GM18858 (cell line): Measurements from ENCODE around the gene HAPLN3.

ENCODE experiments used
- ATAC-seq: cut with Tn5 transposase; IDR thresholded peaks from one replicate; pipeline ENCODE4 v1.9.1; 2021; ENCODE audit not compliant: unreplicated experiment

The HAPLN3 gene

DNA sequence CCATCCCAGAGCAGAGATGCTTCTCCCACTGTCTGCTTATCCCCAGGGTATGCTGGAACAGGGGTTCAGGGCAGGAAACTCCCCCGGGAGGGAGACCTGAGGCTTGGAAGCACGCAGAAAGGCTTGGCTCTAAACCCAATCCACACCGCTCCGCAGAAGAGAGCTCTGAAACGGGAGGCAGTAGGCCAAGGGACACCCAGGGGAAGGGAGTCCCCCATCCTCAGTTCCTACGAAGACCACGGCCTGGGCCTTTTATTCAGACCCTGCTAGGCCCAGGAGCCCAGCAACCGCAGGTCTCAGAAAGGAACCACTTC is 1.8 kb upstream of the HAPLN3 start:
- ATAC-seq, result no peak

DNA sequence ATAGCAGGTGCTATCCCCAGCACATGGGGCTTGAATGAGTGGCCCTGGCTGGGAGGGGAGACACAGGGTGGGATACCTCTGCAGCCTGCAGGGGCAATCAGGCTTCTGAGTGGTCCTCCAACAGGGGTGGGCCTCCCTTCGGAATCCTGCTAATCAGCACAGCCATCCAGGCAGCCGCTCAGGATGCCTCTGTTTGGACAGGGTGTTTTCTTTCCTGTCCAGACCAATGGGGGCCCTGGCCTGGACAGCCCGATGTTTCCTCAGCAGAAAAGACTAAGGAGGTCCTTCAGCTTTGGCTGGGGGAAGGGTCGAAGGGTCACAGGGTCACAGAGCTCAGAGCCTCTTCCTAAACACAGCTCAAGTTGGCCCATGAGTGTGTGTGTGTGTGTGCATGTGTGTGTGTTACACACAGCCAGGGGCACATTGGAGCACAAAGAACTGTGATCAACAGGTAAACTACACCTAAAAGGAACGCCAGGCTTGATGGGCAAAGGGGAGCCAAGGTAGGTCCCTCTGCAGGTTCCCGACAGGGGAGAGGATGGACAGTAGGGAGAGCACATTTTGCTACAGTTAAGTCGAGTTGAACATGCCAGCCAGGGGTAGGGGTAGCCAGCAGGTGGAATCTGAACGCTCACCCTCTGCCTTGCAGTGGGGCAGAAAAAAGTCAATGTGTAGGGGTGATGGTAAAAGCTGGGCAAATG is 1.1 kb upstream of the HAPLN3 start:
- ATAC-seq, result no peak

GRCh38 chr15:88894348-88894818 is 961 bp downstream of the HAPLN3 start:
- no peak for ATAC-seq

- ATAC-seq, result no peak
Observed at GRCh38 chr15:88891540-88892254, 3.6 kb downstream of the HAPLN3 start.

DNA sequence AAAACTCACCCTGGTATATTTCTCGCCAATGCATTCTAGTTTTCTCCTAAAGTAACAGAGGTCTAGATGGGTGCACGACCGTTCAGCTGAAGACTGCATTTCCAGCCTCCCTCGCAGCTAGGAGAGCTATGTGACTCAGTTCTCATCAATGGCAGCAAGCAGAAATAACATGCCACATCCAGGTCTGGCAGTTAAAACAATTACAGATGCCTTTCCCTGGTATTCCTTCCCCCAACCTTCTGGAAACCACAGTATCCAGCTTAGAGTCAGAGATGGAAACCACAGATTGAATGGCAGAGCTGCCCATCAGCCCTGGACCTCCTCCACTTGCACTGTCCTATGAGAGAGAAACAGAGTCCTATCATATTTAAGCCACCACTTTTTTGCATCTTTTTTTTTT is 4.8 kb downstream of the HAPLN3 start:
- ATAC-seq, result no peak

GRCh38 chr15:88888719-88889118 is 6.6 kb downstream of the HAPLN3 start:
- no peak for ATAC-seq

- no peak for ATAC-seq
Observed at GRCh38 chr15:88887068-88887580, 8.2 kb downstream of the HAPLN3 start.

DNA sequence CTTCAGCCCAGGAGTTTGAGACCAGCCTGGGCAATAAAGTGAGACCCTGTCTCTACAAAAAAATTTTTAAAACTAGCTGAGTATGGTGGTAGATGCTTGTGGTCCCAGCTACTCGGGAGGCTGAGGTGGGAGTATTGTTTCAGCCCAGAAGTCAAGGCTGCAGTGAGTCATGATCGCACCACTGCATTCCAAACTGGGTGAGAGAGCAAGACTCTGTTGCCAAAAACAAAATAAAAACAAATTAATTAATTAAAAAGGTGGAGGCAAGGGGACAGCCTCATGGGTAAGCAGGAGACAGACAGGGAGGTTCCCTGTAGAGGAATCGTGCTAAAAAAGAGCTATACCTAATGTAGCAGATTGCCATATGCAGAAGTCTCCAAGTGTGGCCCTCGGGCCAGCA is 12.6 kb downstream of the HAPLN3 start:
- ATAC-seq, result no peak

- no peak for ATAC-seq
Observed at GRCh38 chr15:88881775-88882174, 13.6 kb downstream of the HAPLN3 start.

DNA sequence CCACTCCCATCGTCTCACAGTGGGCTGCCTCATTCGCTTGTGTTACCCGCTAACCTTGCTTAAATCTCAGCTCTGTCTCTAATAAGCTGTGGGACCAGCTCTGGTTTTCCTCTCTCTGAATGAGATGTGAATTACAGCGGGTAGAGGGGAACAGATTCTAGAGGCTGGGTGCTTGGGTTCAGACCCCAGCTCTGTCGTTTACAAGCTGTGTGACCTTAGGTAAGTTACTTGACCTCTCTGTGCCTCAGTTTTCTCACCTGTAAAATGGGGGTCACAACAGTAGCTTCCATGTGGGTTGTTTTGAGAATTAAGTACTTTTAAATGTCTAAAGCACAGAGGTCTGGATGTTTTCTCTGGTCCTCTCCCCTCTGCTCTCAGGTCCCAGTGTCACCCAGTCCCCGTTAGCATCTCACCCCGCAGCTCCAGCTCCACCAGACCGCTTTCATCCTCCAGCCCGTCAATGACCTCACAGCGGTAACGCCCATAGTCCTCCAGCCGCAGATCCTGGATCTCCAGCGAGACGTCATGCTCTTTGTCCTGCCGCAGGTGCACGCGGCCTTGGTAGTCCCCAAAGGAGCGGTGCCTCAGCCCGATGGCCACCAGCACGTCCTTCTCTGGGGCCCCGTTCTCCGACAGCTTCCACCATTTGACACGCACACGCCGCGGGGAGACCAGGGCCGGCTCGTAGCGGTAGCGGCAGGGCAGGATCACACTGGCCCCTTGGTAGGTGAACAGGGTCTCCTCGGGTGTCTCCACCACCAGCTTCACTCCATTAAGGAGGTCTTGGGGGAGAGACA is 14.2 kb downstream of the HAPLN3 start:
- ATAC-seq, result no peak

DNA sequence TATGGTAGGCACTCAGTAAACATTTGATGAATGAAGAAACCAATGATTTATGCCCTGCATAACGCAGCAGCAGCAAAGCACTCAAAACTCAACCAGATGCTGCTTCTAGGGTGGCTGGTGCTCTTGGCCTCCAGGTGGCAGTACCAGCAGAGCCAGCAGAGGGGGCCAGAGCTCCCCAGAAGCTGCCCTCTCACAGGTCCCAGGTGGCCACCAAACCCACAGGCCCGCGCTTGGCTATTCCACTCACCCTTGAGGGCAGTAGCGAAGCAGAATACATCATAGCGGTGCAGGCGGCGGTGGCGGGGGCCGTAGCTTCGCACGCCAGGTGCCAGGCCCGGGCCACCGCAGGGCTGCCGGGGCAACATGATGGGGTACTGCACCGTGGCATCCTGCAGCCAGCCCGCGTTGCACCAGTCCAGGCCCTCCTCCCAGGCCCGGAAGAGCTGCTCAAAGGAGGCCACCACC is 16.6 kb downstream of the HAPLN3 start:
- no peak for ATAC-seq

DNA sequence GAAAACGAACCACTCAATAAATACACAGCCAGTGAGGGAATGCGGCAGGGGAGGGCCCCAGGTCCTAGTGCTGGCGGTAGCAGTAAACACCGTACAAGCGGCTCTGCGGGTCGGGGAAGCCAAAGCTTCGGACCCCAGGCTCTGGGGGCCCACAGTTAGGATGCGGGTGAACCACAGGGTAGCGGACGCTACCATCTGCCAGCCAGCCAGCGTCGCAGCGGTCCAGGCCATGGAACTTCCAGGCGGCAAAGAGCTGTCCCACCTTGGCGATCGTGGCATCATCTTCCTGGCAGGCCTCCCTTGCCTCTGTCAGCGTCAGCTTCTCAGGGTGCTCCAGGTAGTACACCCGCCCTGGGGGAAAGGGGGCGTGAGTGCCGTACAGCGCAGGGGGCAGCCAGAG is 17.4 kb downstream of the HAPLN3 start:
- ATAC-seq, result no peak

DNA sequence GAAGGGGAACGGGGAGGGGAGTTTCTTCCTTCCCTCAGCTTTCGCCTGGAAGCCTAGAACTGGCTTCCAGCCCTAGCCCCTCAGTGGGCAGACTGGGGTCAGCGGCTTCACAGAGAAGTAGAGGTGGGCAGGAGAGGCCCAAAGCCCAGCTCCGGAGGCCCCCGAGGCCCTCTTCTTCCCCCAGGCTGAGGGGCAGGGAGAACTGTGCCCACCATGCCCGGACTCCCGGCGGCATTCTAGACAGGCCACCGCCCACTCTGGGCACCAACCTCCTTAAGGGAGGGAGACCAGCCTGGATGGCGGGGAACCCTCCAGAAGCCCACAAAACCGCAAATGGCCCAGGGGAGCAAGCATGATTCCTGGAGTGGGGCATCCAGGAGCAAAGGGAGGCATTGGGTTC is 17.9 kb downstream of the HAPLN3 start:
- no peak for ATAC-seq

DNA sequence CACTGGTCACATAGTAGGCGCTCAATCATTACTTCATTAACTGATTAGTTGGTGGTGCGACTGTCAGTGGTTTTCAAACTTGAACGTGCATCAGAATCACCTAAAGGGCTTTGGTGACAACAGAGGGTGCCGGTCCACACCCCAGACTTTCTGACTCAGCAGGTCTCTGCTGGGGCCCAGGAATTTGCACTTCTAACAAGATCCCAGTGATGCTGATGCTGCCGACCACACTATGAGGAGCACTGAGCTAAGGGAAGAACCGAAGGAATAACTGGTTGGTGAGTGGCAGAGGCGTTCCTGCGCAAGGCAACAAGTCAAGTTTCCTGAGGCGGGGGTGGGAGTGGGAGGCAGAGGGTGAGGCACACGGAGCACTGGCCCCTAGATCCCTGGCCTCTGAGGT is 18.8 kb downstream of the HAPLN3 start:
- no peak for ATAC-seq

- no peak for ATAC-seq
Observed at GRCh38 chr15:88874684-88875083, 20.7 kb downstream of the HAPLN3 start.

DNA sequence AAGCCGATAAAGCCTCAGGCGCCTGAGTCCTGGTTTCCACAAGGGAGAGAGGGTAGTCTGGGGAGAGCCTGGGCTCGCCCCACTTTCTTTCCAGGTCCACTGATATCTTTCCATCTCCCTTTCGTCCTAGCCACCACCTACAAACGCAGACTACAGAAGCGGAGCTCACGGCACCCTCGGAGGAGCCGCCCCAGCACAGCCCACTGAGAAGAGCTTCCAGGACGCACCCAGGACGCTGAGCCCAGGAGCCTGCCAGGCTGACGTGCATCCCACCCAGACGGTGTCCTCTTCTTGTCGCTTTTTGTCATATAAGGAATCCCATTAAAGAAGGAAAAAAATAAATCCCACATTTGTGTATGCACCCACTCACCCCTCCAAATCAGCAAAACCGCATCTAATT is 21.1 kb downstream of the HAPLN3 start:
- no peak for ATAC-seq

DNA sequence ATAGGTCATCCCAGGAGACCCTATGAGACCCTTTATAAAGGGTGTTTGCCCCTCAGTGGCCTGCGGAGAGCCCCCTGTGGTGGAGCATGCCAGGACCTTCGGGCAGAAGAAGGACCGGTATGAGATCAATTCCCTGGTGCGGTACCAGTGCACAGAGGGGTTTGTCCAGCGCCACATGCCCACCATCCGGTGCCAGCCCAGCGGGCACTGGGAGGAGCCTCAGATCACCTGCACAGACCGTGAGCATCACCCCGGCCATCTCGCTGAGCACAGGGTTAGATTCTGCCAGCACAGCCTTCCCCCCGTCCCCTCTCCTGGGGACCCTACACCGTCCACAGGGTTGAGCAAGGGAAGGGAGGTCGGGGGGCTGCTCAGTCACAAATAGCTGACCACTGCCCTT is 21.6 kb downstream of the HAPLN3 start:
- no peak for ATAC-seq

GRCh38 chr15:88872706-88873105 is 22.6 kb downstream of the HAPLN3 start:
- ATAC-seq, result no peak

- no peak for ATAC-seq
Observed at GRCh38 chr15:88872106-88872505, 23.2 kb downstream of the HAPLN3 start.

DNA sequence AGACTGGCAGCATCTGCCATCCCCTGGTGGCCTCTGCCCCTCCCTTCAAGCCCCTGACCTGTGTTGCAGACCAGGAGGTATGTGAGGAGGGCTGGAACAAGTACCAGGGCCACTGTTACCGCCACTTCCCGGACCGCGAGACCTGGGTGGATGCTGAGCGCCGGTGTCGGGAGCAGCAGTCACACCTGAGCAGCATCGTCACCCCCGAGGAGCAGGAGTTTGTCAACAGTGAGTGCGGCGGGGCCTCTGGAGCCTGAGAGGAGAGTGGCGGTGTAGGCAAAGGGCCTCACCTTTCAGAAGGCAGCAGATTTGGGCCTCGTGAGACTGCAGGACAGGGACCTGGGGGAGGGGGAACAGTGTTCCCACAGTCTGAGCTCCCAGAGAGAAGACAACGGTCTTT is 24.0 kb downstream of the HAPLN3 start:
- no peak for ATAC-seq

DNA sequence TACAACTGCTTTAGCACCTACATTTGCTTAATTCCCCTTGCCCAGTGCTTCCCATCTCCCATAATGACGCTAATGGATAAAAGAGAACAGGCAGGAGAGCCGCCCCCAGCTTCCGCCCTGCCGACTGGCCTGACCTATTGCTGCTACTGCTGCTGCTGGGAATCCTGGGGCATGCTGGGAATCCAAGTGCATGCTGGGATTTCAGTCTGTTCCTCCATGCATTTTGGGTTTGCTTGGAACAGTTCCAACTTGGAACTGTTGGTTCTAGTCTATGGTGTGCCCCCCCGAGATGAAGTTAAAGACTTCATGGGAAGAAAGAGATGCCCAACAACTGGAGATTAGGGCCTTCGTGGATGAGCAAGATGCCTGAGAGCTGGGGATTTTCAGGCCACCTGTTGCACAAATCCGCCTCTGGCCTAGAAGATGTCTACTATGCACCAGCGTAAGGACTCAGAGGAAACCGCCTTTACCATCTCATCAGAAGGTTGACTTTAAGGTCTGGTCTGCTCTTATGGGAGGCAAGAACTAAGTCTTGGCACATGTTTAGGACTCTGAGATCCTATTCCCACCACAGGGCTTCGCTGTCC is 29.0 kb downstream of the HAPLN3 start:
- ATAC-seq, result no peak
